Measurements from ENCODE around the gene AMHR2.
"Not testable (repeated sequence)": the region's sequence is repeated elsewhere in the genome, so short reads cannot be mapped to it uniquely, and the experiment has no call there.

AMHR2 gene

GRCh38 chr12:53414756-53415417, 8.8 kb upstream of the AMHR2 start:
- DNase-seq (ENCODE audit: low spot score), result no peak

- DNase-seq (ENCODE audit: low spot score), result not testable (repeated sequence)
Measured at GRCh38 chr12:53415752-53416389, 7.8 kb upstream of the AMHR2 start.

- peak; percentile 24 for DNase-seq (ENCODE audit: low spot score)
Measured at GRCh38 chr12:53417291-53417816, 6.3 kb upstream of the AMHR2 start.

DNA sequence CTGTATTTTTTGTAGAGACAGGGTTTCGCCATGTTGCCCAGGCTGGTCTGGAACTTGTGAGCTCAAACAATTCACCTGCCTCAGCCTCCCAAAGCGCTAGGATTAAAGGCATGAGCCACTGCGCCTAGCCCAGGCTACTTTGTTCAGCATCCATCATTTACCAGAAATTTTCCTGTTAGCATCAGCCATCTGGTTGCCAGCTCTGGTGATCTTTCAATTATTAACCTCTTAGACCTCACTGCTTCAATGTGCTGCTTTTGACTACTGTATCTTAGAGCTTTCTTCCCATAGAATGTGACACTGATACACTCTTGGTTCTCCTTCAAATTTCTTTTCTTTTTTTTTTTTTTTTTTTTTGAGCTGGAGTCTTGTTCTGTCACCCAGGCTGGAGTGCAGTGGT, 5.4 kb upstream of the AMHR2 start:
- DNase-seq (ENCODE audit: low spot score), result no peak

DNA sequence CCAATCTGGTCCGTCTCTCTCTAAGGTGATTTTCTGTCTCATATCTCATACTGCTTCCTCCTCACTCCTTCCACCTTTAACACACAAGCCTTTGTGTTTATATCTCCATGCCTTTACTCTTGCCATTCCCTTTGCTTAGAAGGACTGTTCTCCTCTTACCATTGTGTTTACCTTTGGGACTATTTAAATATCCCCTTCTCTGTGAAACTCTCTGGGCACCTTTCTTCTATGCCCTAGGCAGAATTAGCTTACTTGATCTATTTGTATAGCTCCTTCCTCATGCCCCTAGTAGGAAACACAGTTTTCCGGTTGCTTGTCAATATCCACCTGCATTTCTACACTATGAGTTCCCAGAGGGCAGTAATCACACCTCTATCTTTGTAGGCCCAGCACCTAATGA, 3.9 kb upstream of the AMHR2 start:
- no peak for DNase-seq (ENCODE audit: low spot score)

- not testable (repeated sequence) for DNase-seq (ENCODE audit: low spot score)
Measured at GRCh38 chr12:53422247-53422646, 1.4 kb upstream of the AMHR2 start.

DNA sequence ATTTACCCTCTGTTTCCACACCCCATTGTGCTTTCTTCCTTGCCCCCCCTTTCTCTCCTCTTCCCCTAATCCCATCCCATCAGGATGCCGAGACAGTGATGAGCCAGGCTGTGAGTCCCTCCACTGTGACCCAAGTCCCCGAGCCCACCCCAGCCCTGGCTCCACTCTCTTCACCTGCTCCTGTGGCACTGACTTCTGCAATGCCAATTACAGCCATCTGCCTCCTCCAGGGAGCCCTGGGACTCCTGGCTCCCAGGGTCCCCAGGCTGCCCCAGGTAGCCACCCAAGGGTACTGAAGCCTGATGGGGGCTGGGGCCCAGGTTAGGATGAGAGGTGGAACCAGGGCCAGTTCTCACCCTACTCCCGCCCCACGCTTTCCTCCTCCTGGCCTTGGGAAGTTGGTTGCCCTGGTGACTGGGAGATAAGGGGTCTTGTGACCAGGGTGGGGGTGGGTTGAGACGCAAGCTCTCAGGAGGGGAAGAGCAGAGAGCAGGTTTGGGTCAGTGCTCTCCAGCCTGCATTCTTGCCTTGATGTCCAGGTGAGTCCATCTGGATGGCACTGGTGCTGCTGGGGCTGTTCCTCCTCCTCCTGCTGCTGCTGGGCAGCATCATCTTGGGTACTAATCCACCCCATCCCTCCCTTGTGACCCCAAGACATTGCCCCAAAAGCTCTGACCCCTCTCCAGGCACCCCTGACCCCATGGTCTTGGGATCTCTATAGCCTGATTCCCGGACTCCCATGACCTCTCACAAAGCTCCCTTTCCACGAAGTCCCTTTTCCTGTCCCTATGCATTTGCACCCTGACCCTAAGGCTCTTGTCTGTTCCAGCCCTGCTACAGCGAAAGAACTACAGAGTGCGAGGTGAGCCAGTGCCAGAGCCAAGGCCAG, 1.2 kb downstream of the AMHR2 start:
- DNase-seq (ENCODE audit: low spot score), result no peak

DNA sequence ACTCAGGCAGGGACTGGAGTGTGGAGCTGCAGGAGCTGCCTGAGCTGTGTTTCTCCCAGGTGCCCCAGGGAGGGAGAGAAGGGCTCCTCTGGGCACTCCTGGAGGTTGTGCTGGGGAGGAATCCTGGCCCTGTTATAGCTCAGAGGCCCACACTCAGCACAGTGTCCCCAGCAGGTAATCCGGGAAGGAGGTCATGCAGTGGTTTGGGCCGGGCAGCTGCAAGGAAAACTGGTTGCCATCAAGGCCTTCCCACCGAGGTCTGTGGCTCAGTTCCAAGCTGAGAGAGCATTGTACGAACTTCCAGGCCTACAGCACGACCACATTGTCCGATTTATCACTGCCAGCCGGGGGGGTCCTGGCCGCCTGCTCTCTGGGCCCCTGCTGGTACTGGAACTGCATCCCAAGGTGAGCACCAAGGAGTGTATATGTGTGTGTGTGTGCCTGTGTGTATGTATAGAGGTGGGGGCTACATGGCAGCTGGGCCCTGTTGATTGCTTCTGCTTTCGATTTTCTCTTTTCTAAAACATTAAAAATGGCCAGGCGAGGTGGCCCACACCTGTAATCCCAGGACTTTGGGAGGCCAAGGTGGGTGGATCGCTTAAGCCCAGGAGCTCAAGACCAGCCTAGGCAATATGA, 2.0 kb downstream of the AMHR2 start:
- no peak for DNase-seq (ENCODE audit: low spot score)

GRCh38 chr12:53427905-53428594, 4.4 kb downstream of the AMHR2 start:
- no peak for DNase-seq (ENCODE audit: low spot score)

DNA sequence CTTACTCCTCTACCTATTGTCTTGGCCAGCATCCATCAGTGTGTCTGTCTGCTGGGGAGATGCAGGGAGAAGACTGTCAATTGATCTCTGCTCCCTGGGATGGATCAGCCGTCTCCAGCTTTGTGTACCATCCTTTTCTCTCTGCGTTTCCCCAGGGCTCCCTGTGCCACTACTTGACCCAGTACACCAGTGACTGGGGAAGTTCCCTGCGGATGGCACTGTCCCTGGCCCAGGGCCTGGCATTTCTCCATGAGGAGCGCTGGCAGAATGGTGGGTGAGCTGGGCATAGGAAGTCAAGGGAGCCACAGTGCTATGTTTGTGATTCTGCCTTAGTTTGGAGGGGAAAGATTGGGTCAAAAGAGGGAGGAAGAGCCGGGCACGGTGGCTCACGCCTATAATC, 5.1 kb downstream of the AMHR2 start:
- DNase-seq (ENCODE audit: low spot score), result no peak

- DNase-seq (ENCODE audit: low spot score), result no peak
Measured at GRCh38 chr12:53430116-53430515, 6.5 kb downstream of the AMHR2 start.

- DNase-seq (ENCODE audit: low spot score), result no peak
Measured at GRCh38 chr12:53431187-53431586, 7.5 kb downstream of the AMHR2 start.

GRCh38 chr12:53435326-53435725, 11.7 kb downstream of the AMHR2 start:
- DNase-seq (ENCODE audit: low spot score), result not testable (repeated sequence)

- not testable (repeated sequence) for DNase-seq (ENCODE audit: low spot score)
Measured at GRCh38 chr12:53439582-53439981, 15.9 kb downstream of the AMHR2 start.

DNA sequence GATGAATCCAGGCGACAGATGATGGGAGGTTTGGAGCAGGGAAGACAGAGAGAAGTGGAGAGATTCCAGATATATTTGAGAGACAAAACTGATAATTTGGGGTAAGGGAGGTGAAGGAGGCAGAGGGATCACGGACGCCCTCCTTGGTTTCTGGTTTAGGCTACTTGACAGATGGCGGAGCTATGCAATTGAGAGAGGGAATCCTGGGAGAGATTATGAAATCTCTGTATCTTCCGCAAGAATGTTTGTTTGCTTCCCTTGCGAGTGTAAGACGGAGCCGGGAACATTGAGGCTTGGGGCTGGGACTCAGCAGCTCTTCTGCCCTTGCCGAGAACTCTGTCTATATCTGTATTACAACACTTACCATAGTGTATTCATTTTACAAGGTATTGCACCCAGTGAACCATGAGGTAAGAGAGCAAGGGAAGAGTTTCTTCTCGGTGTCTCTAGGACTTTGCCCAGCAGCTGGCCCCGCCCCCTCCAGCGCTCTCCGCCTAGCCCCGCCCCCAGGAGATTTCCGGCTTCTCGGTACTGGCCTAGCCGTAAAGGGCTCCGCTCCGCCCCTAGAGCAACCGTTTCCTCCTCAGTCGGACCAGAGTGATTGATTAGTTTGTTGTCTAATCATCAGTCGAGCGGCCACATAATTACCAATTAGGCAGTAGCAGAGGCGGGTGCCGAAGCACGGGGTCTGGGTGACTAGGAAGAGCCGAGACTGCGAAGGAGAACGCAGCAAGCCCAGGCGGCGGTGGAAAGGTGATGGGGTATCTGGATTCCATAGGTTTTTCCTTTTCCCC, 17.6 kb downstream of the AMHR2 start, which contains the start of gene PRR13:
Gene PRR13, plus strand, starts transcription at position 695 of the 794 bp plus-strand sequence. CDS start 981 bp downstream, outside the sequence.
- peak; percentile 99 for DNase-seq (ENCODE audit: low spot score)

GRCh38 chr12:53443955-53444354, 20.3 kb downstream of the AMHR2 start:
- no peak for DNase-seq (ENCODE audit: low spot score)

DNA sequence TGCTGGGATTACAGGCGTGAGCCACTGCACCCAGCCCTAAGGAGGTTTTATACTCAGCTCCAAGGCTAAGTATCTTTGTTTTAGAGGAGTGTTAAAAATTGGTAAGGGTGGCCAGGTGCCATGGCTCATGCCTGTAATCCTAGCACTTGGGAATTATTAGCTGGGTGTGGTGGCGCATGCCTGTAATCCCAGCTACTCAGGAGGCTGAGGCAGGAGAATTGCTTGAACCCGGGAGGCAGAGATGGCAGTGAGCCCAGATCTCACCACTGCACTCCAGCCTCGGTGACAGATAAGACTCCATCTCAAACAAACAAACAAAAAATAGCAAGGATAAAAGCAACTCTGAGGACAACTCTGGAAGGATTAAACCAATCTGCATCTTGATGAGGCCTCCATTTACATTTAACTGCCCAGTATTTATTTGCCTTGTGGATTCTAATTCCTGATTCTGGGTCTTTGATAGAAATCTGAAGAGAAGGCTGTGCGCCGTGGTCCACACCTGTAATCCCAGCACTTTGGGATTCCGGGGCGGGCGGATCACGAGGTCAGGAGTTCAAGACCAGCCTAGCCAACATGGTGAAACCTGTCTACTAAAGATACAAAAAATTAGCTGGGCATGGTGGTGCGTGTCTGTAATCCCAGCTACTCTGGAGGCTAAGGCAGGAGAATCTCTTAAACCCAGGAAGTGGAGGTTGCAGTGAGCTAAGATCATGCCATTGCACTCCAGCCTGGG, 21.1 kb downstream of the AMHR2 start:
- DNase-seq (ENCODE audit: low spot score), result not testable (repeated sequence)

DNA sequence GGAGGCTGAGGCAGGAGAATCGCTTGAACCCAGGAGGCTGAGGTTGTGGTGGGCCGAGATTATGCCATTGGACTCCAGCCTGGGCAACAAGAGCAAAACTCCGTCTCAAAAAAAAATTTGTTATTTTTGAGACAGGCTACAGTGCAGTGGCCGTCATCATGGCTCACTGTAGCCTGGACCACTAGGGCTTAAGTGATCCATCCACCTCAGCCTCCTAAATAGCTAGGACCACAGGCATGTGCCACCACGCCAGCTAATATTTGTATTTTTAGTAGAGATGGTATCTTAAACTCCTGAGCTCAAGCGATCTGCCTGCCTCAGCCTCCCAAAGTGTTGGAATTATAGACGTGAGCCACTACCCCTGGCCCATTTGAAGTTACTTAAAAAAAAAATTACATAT, 27.3 kb downstream of the AMHR2 start:
- no peak for DNase-seq (ENCODE audit: low spot score)

DNA sequence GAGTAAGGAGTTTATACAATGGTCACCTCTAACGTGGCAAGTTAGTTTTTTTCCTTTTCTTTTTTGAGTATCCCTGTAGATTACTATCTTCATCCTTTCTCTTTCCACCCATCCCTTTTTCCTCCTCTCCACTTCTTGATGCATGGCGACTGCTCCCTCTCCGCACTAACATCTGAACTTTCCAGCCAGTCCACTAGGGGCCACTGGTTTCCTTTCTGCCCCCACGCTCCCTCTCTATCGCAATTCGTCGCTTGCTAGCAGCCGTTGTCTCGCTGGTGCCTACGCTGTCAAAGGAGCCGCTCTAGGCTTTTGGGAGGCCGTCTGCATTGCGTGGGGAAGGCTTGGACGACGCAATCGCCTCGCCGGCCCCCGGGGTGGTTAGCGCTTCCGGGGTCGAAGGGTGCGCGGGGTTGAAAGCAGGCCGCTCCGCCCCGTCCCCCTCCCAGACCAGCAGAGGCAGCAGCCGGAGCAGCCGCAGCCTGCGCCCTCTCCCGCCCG, 28.1 kb downstream of the AMHR2 start, which contains the start of gene PCBP2:
Gene PCBP2, plus strand, starts transcription at position 442 of the 498 bp plus-strand sequence. CDS start 2,699 bp downstream, outside the sequence.
- DNase-seq (ENCODE audit: low spot score), result peak; percentile 99
